DLD1 (cell line): ENCODE results near the gene CDA.

ENCODE experiments used
- in situ Hi-C: cut with HindIII; loops from 2 replicates; pipeline ENCODE4 v1.10.0; 2017; ENCODE audit warnings: low sequenced_read_pairs

The CDA gene

GRCh38 chr1:20615946-20616846 is 27.3 kb downstream of the CDA start:
- in situ Hi-C loops: no loop called here

DNA sequence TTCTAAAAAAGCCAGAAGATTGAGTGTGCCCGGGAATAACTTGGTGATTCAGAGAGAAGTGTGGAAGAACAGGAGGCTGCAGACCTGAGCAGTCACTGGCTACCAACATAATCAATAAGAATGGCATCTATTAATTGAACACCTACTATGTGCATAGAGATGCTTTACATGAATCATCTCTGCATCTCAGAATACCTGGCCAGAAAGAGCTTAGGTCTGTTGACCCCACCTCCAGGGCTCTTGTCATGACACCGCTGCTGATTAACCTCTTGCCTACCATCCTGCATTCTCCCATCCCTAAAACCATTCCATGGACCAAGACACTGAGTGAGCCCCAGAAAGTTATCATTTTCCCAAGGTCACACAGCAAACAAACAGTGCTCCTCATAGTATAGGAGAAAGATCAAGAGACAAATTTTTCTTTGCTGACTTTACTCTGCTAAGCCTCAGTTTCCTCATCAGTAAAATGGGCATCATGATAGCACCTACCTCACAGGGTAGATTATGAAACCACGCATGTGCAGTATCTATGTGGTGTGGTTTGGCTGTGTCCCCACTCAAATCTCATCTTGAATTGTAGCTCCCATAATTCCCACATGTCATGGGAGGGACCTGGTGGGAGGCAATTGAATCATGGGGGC is 28.1 kb downstream of the CDA start:
- in situ Hi-C loops: no loop called here

- in situ Hi-C loops: no loop called here
Observed at GRCh38 chr1:20618550-20618949, 29.7 kb downstream of the CDA start.

GRCh38 chr1:20619999-20620398 is 31.1 kb downstream of the CDA start:
- in situ Hi-C loops: no loop called here

DNA sequence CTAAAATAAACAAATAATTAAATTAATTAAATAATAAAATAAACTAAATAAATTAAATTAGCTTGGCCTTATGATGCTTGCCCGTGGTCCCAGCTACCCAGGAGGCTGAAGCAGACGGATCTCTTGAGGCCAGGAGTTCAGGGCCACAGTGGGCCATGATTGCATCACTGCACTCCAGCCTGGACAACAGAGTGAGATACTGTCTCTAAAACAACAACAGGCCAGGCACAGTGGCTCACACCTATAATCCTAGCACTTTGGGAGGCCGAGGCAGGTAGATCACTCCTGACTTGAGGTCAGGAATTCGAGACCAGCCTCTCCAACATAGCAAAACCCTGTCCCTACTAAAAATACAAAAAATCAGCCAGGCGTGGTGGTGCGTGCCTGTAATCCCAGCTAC is 32.1 kb downstream of the CDA start:
- in situ Hi-C loops: no loop called here

DNA sequence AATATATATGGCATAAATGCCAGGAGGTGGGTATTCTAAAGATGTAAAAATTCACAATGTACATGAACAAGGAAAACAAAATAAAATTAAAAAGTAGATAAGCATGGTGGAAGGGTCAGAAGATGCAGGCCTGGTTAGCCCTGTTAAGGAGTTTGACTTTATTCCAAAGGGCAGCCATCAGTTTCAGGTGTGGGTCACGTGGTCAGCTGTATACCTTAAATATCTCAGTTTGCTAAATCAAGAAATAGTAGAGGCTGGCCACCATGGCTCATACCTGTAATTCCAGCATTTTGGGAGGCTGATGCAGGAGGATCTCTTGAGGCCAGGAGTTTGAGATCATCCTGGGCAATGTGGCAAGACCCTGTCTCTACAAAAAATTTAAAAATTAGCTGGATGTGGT is 35.8 kb downstream of the CDA start:
- in situ Hi-C loops: no loop called here

DNA sequence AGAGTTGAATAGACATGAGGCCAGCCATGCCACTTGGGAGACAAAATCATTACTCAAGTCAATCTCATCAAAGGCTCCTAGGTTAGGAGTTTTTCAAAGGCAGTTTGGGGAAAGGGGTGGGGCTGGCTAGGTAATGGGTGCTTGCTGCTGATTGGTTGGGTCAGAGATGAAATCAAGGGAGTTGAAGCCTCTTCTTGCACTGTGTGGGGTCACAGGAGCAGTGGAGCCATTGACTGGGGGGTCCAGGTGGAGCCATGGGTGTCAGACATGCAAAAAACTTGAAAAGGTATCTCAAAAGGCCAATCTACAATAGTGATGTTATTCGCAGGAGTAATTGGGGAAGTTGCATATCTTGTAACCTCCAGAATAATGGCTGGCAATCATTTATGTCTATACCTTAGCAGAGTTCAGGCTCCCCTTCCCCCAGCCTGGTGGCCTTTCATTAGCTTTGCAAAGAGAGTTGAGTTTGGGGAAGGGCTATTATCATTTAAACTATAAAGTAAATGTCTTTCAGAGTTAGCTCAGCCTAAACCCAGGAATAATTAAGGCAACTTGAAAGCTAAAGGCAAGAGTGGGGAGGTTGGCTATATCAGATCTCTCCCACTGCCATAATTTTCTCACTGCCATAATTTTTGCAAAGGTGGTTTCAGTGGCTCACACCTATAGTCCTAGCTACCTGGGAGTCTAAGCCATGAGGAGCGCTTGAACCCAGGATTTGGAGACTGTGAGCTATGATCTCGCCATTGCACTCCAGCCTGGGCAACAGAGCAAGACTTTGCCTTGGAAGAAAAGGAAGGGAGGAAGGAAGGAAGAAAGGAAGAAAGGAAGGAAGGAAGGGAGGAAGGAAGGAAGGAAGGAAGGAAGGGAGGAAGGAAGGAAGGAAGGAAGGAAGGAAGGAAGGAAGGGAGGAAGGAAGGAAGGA is 36.5 kb downstream of the CDA start:
- in situ Hi-C loops: no loop called here

GRCh38 chr1:20626098-20626427 is 37.2 kb downstream of the CDA start:
- in situ Hi-C loops: no loop called here

GRCh38 chr1:20626524-20626923 is 37.6 kb downstream of the CDA start:
- in situ Hi-C loops: no loop called here

GRCh38 chr1:20630729-20631128 is 41.8 kb downstream of the CDA start:
- in situ Hi-C loops: no loop called here

DNA sequence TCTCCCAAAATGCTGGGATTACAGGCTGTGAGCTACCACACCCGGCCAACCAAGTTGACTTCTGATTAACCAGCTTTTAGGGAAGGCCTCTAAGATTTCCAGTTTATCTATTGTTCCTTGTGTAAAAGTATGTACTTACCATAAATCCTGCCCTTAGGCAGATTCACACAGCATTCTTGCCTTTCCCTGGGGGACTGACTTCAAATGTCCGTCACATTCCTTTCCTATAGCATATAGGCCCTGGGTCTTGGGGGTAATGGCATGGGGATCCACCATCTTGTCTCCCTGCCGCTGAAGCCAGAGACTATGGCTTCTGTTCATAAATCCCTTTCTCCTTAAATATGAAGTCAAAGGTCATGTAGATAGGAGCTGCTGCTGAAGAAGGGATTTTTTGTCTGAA is 43.5 kb downstream of the CDA start:
- in situ Hi-C loops: no loop called here

DNA sequence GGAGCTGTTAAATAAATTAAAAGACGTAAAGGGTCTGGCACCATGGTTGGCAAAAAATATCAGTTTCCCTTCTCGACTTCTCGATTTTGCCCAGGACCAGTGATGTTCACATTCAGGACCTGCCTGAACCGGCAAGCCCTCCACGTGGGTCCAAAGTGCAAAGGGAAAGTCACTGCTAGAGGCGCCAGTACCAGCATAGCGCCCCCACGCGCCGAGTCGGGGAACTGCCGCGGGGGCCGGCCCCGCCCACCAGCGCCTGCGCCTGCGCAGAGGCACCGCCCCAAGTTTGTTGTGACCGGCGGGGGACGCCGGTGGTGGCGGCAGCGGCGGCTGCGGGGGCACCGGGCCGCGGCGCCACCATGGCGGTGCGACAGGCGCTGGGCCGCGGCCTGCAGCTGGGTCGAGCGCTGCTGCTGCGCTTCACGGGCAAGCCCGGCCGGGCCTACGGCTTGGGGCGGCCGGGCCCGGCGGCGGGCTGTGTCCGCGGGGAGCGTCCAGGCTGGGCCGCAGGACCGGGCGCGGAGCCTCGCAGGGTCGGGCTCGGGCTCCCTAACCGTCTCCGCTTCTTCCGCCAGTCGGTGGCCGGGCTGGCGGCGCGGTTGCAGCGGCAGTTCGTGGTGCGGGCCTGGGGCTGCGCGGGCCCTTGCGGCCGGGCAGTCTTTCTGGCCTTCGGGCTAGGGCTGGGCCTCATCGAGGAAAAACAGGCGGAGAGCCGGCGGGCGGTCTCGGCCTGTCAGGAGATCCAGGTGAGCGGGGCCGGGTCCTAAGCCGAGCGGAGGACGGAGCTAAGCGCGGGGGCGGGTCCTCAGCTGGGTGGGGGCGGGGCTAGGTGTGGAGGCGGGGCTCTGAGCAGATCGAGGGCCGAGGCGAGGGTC is 44.5 kb downstream of the CDA start, which contains the start of gene PINK1:
Gene PINK1, plus strand, starts transcription at position 269 of the 875 bp plus-strand sequence. Its CDS starts 91 bp downstream, at position 360.
- in situ Hi-C loops: no loop called here

- in situ Hi-C loops: no loop called here
Observed at GRCh38 chr1:20634065-20634593, 45.2 kb downstream of the CDA start.

DNA sequence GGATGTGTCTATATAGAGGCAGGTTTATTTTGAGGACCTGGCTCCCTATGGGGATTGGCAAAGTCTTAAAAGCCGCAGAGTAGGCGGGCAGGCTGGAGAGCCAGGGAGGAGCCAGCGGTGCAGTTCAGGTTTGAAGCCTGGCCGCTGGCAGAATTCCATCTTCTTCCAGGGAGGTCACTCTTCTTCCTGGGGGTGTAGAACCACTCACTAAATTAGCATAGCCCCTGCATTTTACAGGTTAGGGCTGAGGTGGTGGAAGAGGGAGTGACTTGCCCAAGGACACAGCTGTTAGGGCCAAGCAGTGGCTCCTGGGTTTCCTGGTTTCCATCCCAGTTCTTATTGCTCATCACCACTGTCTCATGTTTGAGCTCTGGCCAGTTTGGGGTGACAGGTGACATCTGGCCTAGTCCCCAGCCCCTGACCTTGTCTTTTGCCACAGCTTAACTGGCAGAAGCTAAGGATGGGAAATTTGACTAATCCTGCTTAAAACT is 45.7 kb downstream of the CDA start:
- in situ Hi-C loops: no loop called here

DNA sequence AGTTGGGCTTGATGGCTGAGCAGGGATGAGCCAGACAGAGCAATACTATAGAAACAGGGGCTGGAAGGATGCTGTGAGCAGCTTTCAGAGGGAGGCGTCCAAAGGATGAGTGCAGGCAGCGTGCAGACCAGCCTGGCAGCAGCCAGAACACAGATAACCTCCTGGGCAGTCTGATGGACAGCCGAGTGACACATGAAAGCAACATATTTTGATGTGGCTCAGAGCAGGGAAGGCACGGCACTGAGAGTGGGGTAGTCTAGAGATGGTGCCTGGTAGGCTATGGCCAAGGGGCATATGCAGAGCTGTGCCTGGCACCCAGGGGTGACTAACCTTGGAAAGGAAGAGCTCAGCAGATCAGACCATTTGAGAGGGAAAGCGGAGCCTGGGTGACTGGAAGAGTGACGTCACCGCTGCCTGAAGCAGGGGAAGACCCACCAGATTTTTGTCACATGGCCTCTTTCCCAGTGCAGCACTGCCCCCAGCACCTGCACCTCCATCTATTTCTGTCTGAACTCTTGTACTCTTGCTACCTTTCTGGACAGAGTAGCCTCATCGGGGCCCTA is 48.0 kb downstream of the CDA start:
- in situ Hi-C loops: no loop called here

DNA sequence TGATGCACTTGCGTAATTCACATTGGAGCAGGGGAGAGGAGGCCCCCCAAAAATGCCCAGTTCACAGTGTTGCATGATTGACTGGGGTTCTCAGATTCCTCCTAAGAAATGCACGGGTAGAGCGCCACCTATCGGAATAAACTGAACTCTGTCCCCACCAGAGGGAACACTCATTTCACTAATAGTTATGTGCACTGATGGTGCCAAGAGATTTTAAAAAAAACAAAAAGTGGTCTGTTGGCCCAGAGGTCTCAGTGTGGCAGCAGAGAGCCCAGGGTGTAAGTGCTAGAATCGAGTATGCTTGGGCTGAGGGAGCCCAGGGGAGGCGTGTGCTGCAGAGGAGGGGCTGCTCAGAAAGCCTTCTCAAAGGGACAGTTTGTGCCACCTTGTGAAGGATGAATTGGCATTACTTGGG is 51.3 kb downstream of the CDA start:
- in situ Hi-C loops: no loop called here

DNA sequence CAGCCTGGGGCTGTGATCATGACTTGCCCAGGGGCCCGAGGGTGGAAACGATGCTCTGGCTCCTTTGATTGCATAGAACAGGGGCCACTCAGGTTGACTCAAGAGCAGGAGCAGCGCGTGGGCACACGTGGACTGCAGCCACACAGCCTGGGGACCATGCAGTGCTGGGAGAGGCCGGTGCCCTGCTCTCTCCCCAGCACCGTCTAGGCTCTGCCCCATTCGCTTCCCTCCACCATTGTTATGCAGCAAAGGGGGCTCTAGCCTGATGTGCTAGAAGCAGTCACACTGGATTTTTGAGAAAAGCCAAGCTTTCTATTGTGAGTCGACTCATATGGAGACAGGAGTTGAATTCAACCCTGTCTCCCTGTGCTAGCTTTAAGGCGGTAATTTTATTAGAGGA is 53.1 kb downstream of the CDA start:
- in situ Hi-C loops: no loop called here

GRCh38 chr1:20643080-20643479 is 54.2 kb downstream of the CDA start:
- in situ Hi-C loops: no loop called here

DNA sequence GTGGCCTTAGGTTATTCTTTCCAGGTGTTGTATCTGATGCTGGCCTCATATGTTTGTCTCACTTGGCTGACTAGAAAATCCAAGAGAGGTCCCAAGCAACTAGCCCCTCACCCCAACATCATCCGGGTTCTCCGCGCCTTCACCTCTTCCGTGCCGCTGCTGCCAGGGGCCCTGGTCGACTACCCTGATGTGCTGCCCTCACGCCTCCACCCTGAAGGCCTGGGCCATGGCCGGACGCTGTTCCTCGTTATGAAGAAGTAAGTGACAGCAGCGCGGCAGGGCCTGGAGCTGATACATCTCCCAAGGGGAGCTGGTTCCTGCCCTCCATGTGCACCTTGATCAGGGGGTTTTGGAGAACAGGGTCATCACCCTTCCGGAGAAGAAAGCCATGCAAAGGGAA is 55.5 kb downstream of the CDA start:
- in situ Hi-C loops: no loop called here

- in situ Hi-C loops: no loop called here
Observed at GRCh38 chr1:20645414-20645813, 56.5 kb downstream of the CDA start.
